B cell (primary cell): Measurements from ENCODE around the gene MICA.

Experiments used
- CTCF ChIP-seq: fragments of 200-600 bp; IDR thresholded peaks from one replicate; pipeline ENCODE4 v1.8.0; 2022; ENCODE audit warnings: antibody characterized with exemption, mild to moderate bottlenecking
- EZH2 ChIP-seq: IDR thresholded peaks from 2 replicates; pipeline ENCODE4 v1.6.1; 2012; ENCODE audit warnings: borderline replicate concordance, low read depth, mild to moderate bottlenecking, moderate library complexity, low read length; ENCODE audit not compliant: insufficient read depth, poor library complexity, severe bottlenecking

DNA sequence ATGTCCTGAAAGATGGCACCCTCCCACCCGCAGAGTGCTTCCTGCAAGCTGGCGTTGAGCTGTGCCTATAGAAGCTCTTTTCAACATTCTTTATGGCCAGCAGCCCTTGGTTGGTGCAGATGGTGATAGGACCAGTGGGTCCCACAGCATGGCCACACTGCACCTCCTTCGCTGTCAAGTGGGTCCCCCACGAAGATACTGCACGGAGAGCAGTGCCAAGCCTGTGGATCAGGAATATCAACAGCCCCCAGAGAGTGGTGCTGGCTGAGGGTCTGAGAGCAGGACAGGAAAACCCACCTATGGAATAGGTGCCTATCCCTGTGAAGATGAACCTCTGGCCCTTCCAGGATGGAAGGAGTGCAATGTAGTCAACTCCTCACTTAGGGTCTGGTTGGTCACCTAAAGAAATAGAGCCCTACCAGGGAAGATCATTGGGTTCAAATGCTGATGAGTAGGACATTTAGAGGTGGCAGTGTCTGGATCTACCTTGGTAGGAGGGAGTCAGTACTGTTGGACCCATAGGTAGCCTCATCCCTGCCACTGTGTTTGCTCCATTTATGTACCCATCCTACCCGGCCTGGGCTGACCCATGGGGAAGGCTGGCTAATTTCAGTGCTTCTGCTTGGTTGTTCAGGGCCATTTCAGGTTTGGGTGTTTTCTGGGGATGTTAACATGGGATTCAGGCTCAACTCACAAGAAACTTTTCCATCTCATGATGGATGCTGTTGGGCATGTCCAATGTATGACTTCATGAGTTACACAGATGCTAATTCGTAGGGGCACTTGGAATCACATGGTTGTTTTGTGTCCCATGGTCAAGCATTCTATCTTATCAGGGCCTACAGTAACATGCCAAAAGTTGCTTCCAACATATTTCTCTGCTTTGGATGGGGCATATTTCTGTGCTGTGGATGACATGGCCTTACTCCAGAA lies 61.1 kb downstream of the MICA start:
- TF ChIP-seq EZH2 (no peak), CTCF (no peak)
